Caco-2 (cell line): ENCODE results near the gene TMEM203. TPM values are rescaled to one million over a fixed set of nuclear protein-coding genes. Genes with fewer than 3 reads are reported as not detected.
A peak's percentile ranks its signal among the peaks of the same experiment; 100 is the strongest.

Source experiments
- BruUV-seq: library from RNA; stranded (reverse); fragments of 400-500 nt; replicated peaks from 2 replicates; lab custom pipeline; 2021; lab: Mats Ljungman, UMichigan
- CTCF ChIA-PET: fragments of 300-600 bp; sonication (Branson Sonifier 250); formaldehyde crosslinking; loops from one replicate; lab custom pipeline; 2022; ENCODE audit warnings: antibody characterized with exemption; lab: Charles Lee
- POLR2A ChIA-PET: fragments of 300-600 bp; sonication (Branson Sonifier 250); formaldehyde crosslinking; loops from one replicate; lab custom pipeline; 2022; ENCODE audit warnings: antibody characterized with exemption; lab: Charles Lee
- DNase-seq, 2 experiments: peaks; one replicate each; pipeline versions ENCODE4 v3.0.0 to v3.0.0-alpha.2; 2020 to 2022
- H3K27me3 ChIP-seq: replicated peaks from 2 replicates; pipeline ENCODE4 v1.6.0; 2011; ENCODE audit warnings: low read length; ENCODE audit not compliant: control insufficient read depth, insufficient read depth
- H3K36me3 ChIP-seq: 2 replicates; pipeline ENCODE4 v1.5.1; 2011; ENCODE audit warnings: low read length; ENCODE audit not compliant: control insufficient read depth, insufficient read depth
- H3K4me1 ChIP-seq: fragments of 250-450 bp; sonication (Bioruptor Pico); 2 replicates; pipeline ENCODE4 v1.5.1; 2020; ENCODE audit warnings: mild to moderate bottlenecking
- H3K4me3 ChIP-seq: 2 replicates; pipeline ENCODE4 v1.5.1; 2011; ENCODE audit warnings: low read depth, mild to moderate bottlenecking, control low read depth, low read length
- H3K9me3 ChIP-seq: fragments of 250-450 bp; sonication (Bioruptor Pico); 2 replicates; pipeline ENCODE4 v1.5.1; 2020; ENCODE audit warnings: mild to moderate bottlenecking, moderate library complexity
- H3K27ac Mint-ChIP-seq: one replicate; pipeline ENCODE4 v1.8.0; 2022; ENCODE audit warnings: mixed read lengths; ENCODE audit not compliant: unreplicated experiment
- H3K27me3 Mint-ChIP-seq: one replicate; pipeline ENCODE4 v1.8.0; 2022; ENCODE audit warnings: mixed read lengths; ENCODE audit not compliant: insufficient read depth, unreplicated experiment
- H3K36me3 Mint-ChIP-seq: one replicate; pipeline ENCODE4 v1.8.0; 2022; ENCODE audit warnings: mild to moderate bottlenecking, mixed read lengths; ENCODE audit not compliant: insufficient read depth, unreplicated experiment
- H3K4me1 Mint-ChIP-seq: one replicate; pipeline ENCODE4 v1.8.0; 2022; ENCODE audit warnings: low read depth, mixed read lengths; ENCODE audit not compliant: unreplicated experiment
- H3K4me3 Mint-ChIP-seq: one replicate; pipeline ENCODE4 v1.8.0; 2022; ENCODE audit warnings: mild to moderate bottlenecking, moderate library complexity, mixed read lengths; ENCODE audit not compliant: unreplicated experiment
- H3K9me3 Mint-ChIP-seq: one replicate; pipeline ENCODE4 v1.8.0; 2022; ENCODE audit warnings: mixed read lengths; ENCODE audit not compliant: unreplicated experiment
- intact Hi-C: fragments of 100-400 bp; cut with micrococcal nuclease; formaldehyde crosslinking; loops from one replicate; pipeline ENCODE4 v1.10.0; 2022; ENCODE audit not compliant: unreplicated experiment
- total RNA-seq: library from RNA; stranded (reverse); gene quantifications from 2 replicates; pipeline ENCODE4 v1.2.3, GENCODE V29; 2022
- TF ChIP-seq, protein P1 (sequence below), 2 experiments: fragments of 200-600 bp in 1 of 2; IDR thresholded peaks; 1 replicate in 1 of 2; 2 replicates in 1 of 2; pipeline versions ENCODE4 v1.5.1 to v1.8.0; 2011 to 2022; ENCODE audit warnings: antibody characterized with exemption in 1 of 2, control low read depth in 1 of 2, inconsistent platforms in 1 of 2, low read depth in 1 of 2, low read length in 1 of 2, mild to moderate bottlenecking in 1 of 2, moderate library complexity in 1 of 2; ENCODE audit not compliant: insufficient read depth in 1 of 2, severe bottlenecking in 1 of 2, unreplicated experiment in 1 of 2

Gene TMEM203
- total RNA-seq, 1 experiment from 2014 or later = 38.4 TPM

DNA sequence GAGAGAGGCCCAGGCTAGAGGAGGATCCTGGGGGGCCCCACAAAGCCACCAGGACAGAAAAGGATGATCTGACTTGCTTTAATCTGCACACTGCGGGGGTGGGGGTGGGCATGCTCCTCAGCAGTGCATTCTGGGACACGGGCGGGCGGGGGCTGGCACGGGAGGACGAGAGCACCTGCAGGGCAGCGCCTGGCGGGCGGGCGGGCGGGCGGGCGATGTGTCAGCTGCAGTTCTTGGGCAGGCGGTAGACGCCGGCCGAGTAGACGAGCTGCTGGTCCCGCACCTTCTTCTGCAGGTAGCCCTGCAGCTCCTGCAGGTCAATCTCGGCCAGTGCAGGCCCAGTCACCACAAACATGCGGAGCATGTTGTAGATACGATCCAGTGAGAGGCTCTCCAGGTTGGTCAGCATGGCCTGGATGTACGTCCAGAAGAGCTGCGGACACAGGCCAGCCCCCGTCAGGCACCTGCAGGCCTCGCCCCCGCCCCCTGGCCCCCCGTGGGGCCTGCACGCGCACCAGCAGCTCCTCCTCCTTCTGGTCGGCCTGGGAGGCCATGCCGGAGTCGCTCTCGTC is 30.6 kb downstream of the TMEM203 start:
- intact Hi-C loops = no loop called here
- Mint-ChIP-seq H3K4me1 (no peaks in the 10 kb centered on the region), H3K27me3 (no peaks in the 10 kb centered on the region), H3K9me3 (no peaks in the 10 kb centered on the region), H3K36me3 (peaks cover 39% of the 10 kb centered on the region), H3K4me3 (no peak overlapping the region), H3K27ac (no peak overlapping the region)
- peak in 1 of 2 experiments; percentile 43 for DNase-seq
- H3K4me3 ChIP-seq = no peak overlapping the region
- TF ChIP-seq, protein P1, sequence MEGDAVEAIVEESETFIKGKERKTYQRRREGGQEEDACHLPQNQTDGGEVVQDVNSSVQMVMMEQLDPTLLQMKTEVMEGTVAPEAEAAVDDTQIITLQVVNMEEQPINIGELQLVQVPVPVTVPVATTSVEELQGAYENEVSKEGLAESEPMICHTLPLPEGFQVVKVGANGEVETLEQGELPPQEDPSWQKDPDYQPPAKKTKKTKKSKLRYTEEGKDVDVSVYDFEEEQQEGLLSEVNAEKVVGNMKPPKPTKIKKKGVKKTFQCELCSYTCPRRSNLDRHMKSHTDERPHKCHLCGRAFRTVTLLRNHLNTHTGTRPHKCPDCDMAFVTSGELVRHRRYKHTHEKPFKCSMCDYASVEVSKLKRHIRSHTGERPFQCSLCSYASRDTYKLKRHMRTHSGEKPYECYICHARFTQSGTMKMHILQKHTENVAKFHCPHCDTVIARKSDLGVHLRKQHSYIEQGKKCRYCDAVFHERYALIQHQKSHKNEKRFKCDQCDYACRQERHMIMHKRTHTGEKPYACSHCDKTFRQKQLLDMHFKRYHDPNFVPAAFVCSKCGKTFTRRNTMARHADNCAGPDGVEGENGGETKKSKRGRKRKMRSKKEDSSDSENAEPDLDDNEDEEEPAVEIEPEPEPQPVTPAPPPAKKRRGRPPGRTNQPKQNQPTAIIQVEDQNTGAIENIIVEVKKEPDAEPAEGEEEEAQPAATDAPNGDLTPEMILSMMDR (IDR thresholded peaks at IDR 0.05; ENCODE audit: insufficient read depth in 1 of 2, low read depth in 1 of 2, low read length in 1 of 2, severe bottlenecking in 1 of 2, unreplicated experiment in 1 of 2) = peak; percentile 9 to 18
- ChIA-PET CTCF (interaction anchor here (0.6 to 2.0 kb wide), 7 partner anchors 45 to 178 kb away, joined by 3 to 5 read pairs (median 4); partner anchors contain the start of genes RNF208 and RNF224), POLR2A (interaction anchor here (0.5 to 1.1 kb wide), 4 partner anchors 24 to 89 kb away, joined by 3 to 5 read pairs (median 4); no protein-coding TSS in a partner anchor)
- peaks cover 8% of the 10 kb centered on the region; the same call in 1 of the 2 replicates for H3K4me1 ChIP-seq
- no peaks in the 10 kb centered on the region for H3K9me3 ChIP-seq
- H3K27me3 ChIP-seq = no peaks in the 10 kb centered on the region; the same call in 1 of the 2 replicates
- H3K36me3 ChIP-seq = no peaks in the 10 kb centered on the region
- no TSS peak for BruUV-seq

DNA sequence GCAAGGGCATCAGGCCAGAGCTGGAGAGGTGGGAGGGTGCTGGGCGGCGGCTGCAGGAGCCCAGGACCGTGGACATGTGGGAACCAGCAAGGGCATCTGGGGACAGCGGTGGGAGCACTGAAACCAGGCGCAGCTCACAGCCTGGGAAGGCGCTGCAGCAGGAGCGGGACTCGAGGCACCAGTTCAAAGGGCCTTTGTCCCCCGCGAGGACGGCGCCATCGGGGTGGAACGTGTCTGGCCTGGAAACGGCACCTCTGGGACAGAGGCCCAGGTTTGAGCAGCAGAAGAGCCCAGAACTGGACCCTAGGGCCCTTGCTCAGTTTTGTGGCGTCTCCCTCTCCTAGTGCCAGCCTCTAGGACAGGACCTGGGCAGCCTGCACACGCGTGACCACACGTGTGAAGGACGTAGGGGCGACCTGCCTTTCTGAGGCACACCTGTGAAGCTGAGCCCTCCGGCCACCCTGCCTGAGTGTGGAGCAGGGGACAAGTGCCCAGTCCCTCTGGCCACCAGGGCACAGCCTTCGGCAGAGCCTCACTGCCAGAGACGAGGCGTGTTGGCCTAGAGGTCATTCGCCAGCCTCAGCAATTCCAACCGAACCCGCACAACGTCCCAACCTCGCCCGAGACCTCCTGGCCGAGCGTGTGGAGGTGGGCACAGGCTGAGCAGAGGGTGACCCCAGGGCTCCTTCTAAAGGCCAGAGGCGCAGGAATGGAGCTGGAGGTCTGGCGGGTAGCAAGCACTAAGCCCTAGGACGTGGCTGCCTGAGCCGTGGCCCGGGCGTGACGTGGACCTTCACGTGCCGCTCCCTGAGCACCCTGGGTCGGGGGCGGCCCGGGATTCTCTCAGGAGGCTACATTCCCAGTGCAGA is 31.4 kb downstream of the TMEM203 start:
- H3K9me3 Mint-ChIP-seq = no peaks in the 10 kb centered on the region
- CTCF ChIA-PET = interaction anchor here (0.6 to 1.5 kb wide), 5 partner anchors 46 to 63 kb away, joined by 3 to 5 read pairs (median 4); partner anchors contain the start of genes RNF208 and RNF224

More for the DNA sequence above, 31.4 kb downstream of the TMEM203 start:
- no peak for DNase-seq
- no peaks in the 10 kb centered on the region for H3K36me3 ChIP-seq
- intact Hi-C loops = no loop called here
- BruUV-seq = no TSS peak
- no peaks in the 10 kb centered on the region for H3K9me3 ChIP-seq
- POLR2A ChIA-PET = interaction anchor here (0.5 to 0.9 kb wide), 3 partner anchors 23 to 88 kb away, joined by 3 to 5 read pairs (median 4); no protein-coding TSS in a partner anchor
- Mint-ChIP-seq H3K4me3 (no peak overlapping the region), H3K4me1 (no peaks in the 10 kb centered on the region), H3K36me3 (peaks cover 31% of the 10 kb centered on the region), H3K27ac (no peak overlapping the region), H3K27me3 (no peaks in the 10 kb centered on the region)
- no peaks in the 10 kb centered on the region; the same call in 1 of the 2 replicates for H3K27me3 ChIP-seq
- H3K4me3 ChIP-seq = no peak overlapping the region
- TF ChIP-seq, protein P1 (IDR thresholded peaks at IDR 0.05; ENCODE audit: insufficient read depth in 1 of 2, low read depth in 1 of 2, low read length in 1 of 2, severe bottlenecking in 1 of 2, unreplicated experiment in 1 of 2) = no peak
- peaks cover 10% of the 10 kb centered on the region; the same call in 1 of the 2 replicates for H3K4me1 ChIP-seq
